GM18498 (cell line): ENCODE results near the gene ANKH.

Experiments
- ATAC-seq: cut with Tn5 transposase; IDR thresholded peaks from one replicate; pipeline ENCODE4 v1.9.1; 2021; ENCODE audit warnings: mild to moderate bottlenecking, moderate library complexity; ENCODE audit not compliant: unreplicated experiment

Gene ANKH

DNA sequence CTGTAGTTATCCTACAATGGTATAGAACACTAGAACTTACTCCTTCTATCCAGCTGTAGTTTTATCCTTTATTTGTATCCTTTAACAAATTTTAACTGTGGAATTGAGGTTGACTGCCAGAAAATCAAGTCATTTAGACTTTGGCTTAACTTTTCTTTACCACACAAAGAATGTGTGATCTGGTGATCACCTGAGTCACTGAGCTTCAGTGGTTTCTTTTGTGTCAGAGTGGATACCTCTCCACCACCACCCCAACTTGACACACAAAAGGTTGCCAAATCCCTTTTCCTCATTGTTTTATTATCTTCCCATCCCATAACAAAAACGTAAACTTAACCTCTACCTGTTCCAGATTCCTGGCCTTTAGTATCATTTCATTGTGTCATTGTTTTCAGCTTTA is 201.6 kb downstream of the ANKH start:
- ATAC-seq = no peak

DNA sequence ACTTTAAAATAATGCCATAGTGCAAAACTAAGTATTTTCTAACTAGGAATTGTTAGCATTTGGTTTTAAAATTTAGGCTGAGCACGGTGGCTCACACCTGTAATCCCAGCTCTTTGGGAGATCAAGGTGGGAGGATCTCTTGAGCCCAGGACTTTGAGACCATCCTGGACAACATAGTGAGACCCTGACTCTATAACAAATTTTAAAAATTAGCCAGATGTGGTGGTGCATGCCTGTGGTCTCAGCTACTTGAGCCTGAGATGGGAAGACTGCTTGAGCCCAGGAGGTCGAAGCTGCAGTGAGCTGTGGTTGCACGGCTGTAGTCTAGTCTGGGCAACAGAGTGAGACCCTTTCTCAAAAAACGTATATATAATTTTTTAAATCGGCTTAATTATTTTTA is 202.2 kb downstream of the ANKH start:
- ATAC-seq = no peak

DNA sequence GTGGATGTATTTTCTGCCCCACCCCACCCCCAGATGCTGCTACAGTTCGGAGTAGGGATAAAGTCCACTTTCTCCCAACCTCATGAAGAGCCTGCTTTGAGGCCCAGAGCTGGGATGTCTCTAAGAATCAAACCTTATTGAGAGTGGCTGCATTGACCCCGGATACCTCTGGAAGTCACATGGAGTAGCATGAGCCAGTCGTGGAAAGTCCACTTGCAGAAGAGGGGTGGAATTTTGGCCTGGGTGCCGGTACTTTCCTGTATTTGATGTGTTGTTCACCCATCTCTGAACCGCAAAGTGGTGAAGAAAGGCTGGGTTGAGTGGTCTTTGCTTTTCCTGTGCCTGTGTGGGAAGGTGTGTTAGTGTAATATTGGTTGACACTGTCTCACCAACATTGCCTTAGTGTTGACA is 203.4 kb downstream of the ANKH start:
- ATAC-seq = no peak

DNA sequence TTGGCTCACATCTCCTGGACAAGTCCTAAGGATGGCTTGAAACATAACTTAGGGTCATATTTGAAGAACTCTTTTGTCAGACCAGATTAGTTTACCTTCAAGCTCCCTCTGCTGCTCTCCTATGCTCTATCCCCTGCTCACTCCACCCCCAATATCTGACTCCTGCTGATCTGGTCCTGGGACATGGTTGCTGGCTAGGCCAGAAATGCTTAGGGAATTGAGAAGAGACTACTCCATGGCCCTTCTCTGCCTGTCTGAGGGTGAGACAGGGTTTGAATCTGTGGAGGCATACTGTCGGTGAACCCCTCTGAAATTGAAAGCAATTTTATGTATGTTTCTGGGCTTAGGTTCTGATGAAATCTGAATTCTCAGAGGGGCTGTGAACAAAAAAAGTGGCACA is 203.8 kb downstream of the ANKH start:
- no peak for ATAC-seq

DNA sequence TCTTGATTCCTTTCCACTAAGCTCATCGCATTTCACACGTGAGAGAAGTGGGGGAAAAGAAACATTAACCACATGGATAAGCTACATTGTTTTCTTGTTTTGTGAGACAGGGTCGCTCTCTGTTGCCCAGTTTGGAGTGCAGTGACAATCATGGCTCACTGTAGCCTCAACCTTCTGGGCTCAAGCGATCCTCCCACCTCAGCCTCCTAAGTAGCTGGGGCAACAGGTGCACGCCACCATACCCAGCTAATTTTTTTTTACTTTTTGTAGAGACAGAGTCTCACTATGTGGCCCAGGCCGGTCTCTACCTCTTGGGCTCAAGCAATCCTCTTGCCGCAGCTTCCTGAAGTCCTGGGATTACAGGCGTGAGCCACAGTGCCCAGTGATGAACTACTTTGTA is 204.3 kb downstream of the ANKH start:
- ATAC-seq = no peak

DNA sequence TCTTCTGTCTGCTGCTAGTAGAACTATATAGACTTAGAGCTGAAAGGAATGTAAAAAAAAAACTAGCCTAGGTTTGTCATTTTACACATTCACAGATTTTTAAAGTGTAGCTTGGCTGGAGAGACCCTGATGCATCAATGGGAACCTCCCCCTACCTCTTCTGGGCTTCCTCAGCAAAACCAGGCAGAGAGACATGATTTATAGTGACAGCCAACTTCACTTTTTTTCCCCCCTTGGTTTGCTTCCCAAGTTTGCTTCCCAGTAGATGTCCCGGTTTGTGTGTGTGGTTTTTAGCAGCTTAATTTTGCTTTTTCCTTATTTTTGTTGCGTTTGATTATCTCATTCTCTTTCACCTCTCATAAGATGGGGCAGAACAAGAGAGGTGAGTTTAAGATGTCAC is 205.2 kb downstream of the ANKH start:
- ATAC-seq = no peak

DNA sequence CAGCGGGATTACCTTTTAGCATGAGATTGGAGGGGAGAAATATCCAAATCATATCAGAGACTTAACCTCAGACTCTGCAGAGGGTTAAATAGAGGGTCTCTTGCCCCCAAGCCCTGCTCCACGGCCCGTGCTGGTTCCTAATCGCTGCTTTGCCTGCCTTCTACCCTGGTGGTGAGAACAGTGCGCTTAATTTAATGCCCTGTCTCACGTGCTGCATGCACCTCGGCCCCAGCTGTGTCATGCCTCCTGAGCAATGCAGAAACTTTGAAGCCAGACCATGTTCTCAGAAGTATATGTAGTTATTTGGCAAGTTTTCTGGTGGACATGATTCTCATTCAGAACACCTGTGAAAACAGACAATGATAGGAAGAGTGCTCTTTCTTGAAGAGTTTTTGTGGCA is 205.6 kb downstream of the ANKH start:
- peak; percentile 36 for ATAC-seq

DNA sequence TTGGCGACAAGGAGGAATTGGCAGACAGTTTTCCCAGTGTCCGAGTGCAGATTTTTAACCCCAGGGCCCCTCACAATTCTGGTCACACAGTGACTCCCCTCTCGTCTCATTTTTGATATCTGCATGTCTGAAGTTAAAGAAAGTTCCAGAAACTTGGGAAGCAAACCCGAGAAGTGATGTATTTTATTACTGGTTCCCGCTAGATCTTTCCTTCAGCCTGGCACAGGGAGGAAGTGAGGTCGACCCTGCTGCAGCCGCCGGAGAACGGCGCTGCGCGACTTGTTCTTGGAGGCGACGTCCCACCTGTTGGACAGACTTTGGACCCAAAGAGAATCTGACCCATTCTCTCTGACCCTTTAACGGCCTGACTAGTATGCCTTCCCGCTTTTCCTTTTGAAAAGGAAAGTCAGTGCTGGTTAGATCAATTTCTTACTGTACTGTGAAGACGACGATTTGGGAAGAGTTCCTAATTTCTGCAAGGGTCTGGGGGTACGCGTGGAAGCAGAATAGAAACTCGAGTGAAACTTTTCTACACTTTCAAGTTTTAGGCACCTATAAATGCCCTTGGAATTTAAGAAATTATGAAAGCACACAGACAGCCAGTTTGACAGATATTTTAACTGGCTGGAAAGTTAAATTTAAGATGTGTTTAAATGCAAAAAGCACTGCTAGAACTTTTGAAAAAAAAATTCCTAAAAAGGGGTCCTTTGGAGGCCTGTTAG is 206.3 kb downstream of the ANKH start:
- ATAC-seq = no peak

DNA sequence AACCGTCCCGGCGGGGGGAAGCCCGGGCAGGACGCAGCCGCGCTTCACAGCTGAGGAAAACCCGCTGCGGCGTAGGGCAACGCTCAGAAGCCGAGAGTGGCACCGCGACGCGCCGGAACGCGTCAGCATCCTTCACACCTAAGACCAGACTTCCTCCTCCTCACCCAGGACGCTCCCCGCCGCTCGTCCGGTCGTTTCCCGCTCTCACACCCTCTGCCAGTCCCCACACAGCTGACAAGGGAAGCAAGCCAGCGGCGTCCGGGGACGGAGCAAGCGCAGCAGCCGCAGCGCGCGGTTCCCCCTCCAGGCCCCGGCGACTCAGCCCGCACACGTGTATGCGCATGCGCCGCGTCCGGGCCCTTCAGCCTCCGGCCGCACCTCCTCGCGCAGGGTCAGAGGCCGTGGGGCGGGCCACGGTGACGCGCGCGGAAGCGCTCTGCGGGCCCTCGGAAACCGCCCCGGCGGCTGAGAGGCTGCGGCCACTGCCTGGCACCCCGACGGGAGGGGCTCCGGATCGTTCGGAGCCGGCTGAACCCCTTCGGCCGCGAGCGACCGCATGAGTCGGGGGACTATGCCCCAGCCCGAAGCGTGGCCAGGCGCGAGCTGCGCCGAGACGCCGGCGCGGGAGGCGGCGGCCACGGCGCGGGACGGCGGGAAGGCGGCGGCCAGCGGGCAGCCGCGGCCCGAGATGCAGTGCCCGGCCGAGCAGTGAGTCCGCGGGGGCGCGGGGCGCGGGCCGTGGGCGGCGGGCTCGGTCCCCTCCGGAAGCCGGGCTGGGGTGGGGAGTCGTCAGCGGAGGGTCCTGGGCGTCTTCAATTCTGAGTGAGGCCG is 207.1 kb downstream of the ANKH start, which contains the start of gene OTULIN:
TSS of gene OTULIN (plus strand) at position 449 of the 831 bp plus-strand sequence. CDS start at position 557, 108 bp downstream.
- peak; percentile 67 for ATAC-seq

DNA sequence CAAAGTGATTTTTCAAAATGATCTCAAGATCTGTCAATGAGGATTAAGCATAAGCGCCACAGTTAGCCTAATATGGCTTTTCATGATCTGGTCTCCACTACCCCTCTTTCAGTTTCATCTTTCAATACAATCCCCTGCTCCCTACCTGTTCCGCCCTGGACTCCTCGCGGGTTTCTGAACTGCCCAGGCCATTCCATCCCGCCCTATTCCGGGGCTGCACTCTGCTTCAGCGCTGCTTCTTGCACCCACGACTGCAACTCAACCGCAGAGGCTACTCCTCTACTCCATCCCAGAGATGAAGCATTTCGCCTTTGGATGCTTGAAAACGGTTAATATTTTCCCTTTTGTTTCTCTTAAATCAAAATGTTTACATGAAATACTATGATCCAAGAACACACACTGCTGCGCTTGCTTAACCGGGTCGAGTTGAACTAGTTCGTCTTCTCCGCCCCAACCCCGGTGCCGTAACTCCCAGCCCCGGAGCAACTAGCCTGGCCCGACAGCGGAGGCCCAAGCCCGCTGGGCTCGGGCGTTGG is 207.8 kb downstream of the ANKH start:
- peak; percentile 24 for ATAC-seq

DNA sequence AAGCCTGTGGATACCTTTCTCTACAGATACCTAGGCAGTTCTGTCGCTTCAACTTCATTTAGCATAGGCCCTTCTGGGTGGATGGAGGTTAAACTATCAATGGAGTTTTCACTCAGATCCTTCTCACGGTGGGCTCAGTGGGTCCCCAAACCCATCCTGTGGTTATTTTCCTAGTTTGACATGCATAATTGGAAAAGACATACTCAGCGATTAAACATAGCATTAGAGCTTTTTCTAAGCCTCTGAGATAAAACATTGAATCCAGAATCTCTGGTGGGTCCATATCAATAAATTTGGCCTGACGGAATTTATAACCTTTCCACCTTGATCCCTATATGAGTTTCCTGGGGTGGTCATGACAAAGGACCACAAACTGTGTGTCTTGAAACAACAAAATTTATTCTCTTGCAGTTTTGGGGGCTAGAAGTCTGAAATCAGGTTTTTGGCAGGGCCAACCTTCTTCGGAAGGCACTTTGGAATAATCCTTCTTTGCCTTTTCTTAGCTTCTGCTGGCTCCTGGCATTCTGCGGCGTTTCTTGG is 208.8 kb downstream of the ANKH start:
- no peak for ATAC-seq

DNA sequence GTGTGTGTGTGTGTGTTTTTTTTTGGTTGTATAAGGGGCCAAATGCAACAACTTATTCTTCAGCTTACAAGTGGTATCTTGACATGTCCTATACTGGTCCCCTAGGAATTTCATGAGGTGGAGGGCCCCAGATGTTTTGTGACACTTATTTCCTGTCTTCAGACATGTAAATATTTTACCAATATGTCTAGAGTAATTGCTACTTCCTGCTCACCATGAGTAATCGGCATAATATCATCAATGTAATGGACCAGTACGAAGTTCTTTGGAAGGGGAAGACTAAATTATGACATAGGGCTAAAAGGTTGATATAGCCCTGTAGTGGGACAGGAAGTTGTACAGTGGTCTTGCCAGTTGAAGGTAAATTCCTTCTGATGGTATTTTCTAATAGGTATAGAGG is 210.7 kb downstream of the ANKH start:
- no peak for ATAC-seq

DNA sequence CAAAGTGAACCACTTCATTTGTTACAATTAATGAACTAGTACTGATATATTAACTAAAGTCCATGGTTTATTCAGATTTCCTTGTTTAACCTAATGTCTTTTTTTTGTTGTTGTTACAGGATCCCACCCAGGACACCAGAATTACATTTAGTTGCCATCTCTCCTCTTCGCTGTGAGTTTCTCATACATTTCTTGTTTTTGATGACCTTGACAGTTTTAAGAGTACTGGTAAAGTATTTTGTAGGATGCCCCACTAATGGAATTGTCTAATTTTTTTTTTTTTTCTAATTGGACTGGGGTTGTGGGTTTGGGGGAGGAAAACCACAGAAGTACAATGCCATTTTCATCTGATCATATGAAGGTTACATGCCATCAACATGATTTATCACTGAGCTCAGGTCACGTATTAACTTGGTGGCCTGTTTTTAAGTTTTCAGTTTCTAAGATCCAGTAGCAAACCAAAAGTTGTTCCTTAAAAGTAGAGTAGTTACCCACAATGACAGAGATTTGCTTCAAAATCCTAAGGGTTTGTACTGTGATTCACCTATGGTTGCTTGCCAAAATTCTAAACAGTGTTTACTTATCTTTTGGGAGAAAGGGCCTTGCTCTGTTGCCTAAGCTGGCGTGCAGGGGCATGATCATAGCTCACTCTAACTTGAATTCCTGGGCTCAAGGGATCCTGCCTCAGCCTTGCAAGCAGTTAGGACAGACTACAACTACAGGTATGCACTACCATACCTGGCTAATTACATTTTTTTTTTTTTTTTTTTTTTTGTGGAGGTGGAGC is 211.6 kb downstream of the ANKH start:
- ATAC-seq = no peak

DNA sequence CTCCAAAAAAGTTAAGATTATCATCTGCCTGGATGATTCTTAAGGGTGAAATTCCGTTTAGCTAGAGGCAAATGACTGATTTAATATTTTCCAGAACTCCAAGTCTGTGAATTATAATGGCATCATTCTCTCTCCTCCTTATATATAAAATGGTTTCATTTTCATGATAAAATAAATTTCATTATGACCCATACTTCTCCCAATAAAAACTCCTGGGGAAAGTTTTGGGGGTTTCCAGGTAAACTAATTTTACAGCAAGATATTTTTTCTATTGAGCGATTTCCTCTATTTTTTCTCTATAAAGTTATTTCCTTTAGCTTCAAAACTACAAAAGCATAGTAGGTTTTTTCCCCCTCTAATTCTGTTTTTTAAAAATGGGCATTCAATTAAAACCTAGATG is 214.7 kb downstream of the ANKH start:
- no peak for ATAC-seq

DNA sequence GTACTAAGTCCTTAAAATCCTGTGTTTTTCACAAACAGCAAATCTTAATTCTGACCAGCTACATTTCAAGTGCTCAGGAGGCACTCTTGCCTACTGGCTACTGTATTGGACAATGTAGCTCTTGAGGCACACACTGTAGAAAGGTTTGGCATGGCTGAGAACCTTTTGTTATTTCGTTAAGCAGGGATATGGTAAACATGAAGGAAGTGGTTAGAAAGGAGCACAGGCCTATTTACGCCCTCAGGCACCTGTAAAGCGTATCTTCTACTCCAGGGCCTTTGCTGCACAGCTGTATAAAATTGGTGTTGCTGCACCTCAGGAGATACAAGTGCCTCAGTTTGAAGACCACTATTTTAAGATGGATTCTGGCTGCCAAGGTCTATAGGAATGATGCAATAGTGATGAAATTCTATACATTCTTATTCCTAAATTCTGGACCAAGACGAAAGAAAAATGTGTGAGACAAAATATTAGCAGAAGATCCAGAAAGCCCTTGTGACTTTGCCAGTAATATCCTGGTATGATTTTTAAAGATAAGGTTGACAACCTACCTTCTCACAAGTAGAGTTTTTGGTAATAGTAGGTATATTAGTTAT is 216.3 kb downstream of the ANKH start:
- ATAC-seq = no peak
